Measurements from ENCODE around the gene TSPAN17. TPM values are rescaled to one million over a fixed set of nuclear protein-coding genes. Genes with fewer than 3 reads are reported as not detected.

The TSPAN17 gene
- total RNA-seq, 1 experiment from 2014 or later, result 23.3 TPM

- BruUV-seq (replicated peaks), result no TSS peak
- Histone ChIP-seq H3K27ac (ENCODE audit: low read depth, low read length, poor library complexity, severe bottlenecking) (no peak overlapping the region), H3K9me3 (ENCODE audit: low read depth, low read length, poor library complexity, severe bottlenecking) (no peaks in the 10 kb centered on the region), H3K4me1 (ENCODE audit: insufficient read depth, low read length, poor library complexity, severe bottlenecking) (peaks cover 15% of the 10 kb centered on the region), H3K4me3 (ENCODE audit: low read depth, low read length, poor library complexity, severe bottlenecking) (no peak overlapping the region), H3K36me3 (ENCODE audit: insufficient read depth, low read length, poor library complexity, severe bottlenecking) (no peaks in the 10 kb centered on the region), H3K27me3 (replicated peaks; ENCODE audit: insufficient read depth, low read depth, low read length, poor library complexity) (no peaks in the 10 kb centered on the region)
- DNase-seq (ENCODE audit: low spot score), result no peak
- TF ChIP-seq CTCF (conservative IDR thresholded peaks at IDR 0.05; ENCODE audit: low read depth, low read length) (no peak), EZH2 (IDR thresholded peaks at IDR 0.05; ENCODE audit: borderline replicate concordance, low read depth, low read length, poor library complexity, severe bottlenecking) (no peak)
- POLR2A ChIA-PET (ENCODE audit: low non-redundant PET), result no interaction called here
- CTCF ChIA-PET, result no interaction called here
- intact Hi-C loops (cut with micrococcal nuclease; ENCODE audit: unreplicated experiment), result no loop called here
Measured at GRCh38 chr5:176679365-176680225, 32.3 kb downstream of the TSPAN17 start.

DNA sequence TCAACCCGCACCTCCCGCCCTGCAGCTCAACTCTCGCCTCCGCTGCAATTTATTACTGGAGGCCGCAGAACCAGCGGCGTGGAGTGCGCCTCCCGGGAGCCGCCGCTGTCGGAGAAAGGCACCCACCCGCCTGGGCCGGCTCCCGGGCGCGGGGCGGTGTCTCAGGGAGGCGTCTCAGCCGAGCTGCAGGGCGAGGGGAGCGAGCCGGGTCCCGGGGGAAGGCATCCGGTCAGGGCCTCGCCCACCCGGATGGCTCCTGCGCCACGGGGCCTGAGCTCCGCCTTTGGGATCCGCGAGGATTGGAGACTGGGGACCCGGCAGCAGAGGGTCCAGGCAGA, 32.9 kb downstream of the TSPAN17 start:
- Histone ChIP-seq H3K9me3 (ENCODE audit: low read depth, low read length, poor library complexity, severe bottlenecking) (no peaks in the 10 kb centered on the region), H3K4me1 (ENCODE audit: insufficient read depth, low read length, poor library complexity, severe bottlenecking) (peaks cover 15% of the 10 kb centered on the region), H3K4me3 (ENCODE audit: low read depth, low read length, poor library complexity, severe bottlenecking) (no peak overlapping the region), H3K27me3 (replicated peaks; ENCODE audit: insufficient read depth, low read depth, low read length, poor library complexity) (no peaks in the 10 kb centered on the region), H3K36me3 (ENCODE audit: insufficient read depth, low read length, poor library complexity, severe bottlenecking) (no peaks in the 10 kb centered on the region), H3K27ac (ENCODE audit: low read depth, low read length, poor library complexity, severe bottlenecking) (no peak overlapping the region)
- TF ChIP-seq CTCF (conservative IDR thresholded peaks at IDR 0.05; ENCODE audit: low read depth, low read length) (no peak), EZH2 (IDR thresholded peaks at IDR 0.05; ENCODE audit: borderline replicate concordance, low read depth, low read length, poor library complexity, severe bottlenecking) (no peak)
- no peak for DNase-seq (ENCODE audit: low spot score)
- ChIA-PET POLR2A (ENCODE audit: low non-redundant PET) (no interaction called here), CTCF (no interaction called here)
- BruUV-seq (replicated peaks), result no TSS peak
- intact Hi-C loops (cut with micrococcal nuclease; ENCODE audit: unreplicated experiment), result no loop called here

GRCh38 chr5:176682016-176682531, 34.8 kb downstream of the TSPAN17 start:
- DNase-seq (ENCODE audit: low spot score), result no peak
- no TSS peak for BruUV-seq (replicated peaks)
- CTCF ChIA-PET, result no interaction called here
- Histone ChIP-seq H3K27me3 (replicated peaks; ENCODE audit: insufficient read depth, low read depth, low read length, poor library complexity) (no peaks in the 10 kb centered on the region), H3K4me3 (ENCODE audit: low read depth, low read length, poor library complexity, severe bottlenecking) (no peak overlapping the region), H3K27ac (ENCODE audit: low read depth, low read length, poor library complexity, severe bottlenecking) (no peak overlapping the region), H3K9me3 (ENCODE audit: low read depth, low read length, poor library complexity, severe bottlenecking) (no peaks in the 10 kb centered on the region), H3K4me1 (ENCODE audit: insufficient read depth, low read length, poor library complexity, severe bottlenecking) (peaks cover under 1% of the 10 kb centered on the region), H3K36me3 (ENCODE audit: insufficient read depth, low read length, poor library complexity, severe bottlenecking) (no peaks in the 10 kb centered on the region)
- POLR2A ChIA-PET (ENCODE audit: low non-redundant PET), result no interaction called here
- TF ChIP-seq CTCF (conservative IDR thresholded peaks at IDR 0.05; ENCODE audit: low read depth, low read length) (no peak), EZH2 (IDR thresholded peaks at IDR 0.05; ENCODE audit: borderline replicate concordance, low read depth, low read length, poor library complexity, severe bottlenecking) (no peak)
- intact Hi-C loops (cut with micrococcal nuclease; ENCODE audit: unreplicated experiment), result no loop called here

Measured in A673 (cell line).